HG02970 (cell line): Measurements from ENCODE around the gene CAD.
"Not testable (repeated sequence)": the region's sequence is repeated elsewhere in the genome, so short reads cannot be mapped to it uniquely, and the experiment has no call there.

Experiments used
- ATAC-seq: cut with Tn5 transposase; IDR thresholded peaks from one replicate; pipeline ENCODE4 v1.9.1; 2021; ENCODE audit warnings: mild to moderate bottlenecking, moderate library complexity, moderate number of reproducible peaks; ENCODE audit not compliant: unreplicated experiment, low FRiP score

Gene CAD

DNA sequence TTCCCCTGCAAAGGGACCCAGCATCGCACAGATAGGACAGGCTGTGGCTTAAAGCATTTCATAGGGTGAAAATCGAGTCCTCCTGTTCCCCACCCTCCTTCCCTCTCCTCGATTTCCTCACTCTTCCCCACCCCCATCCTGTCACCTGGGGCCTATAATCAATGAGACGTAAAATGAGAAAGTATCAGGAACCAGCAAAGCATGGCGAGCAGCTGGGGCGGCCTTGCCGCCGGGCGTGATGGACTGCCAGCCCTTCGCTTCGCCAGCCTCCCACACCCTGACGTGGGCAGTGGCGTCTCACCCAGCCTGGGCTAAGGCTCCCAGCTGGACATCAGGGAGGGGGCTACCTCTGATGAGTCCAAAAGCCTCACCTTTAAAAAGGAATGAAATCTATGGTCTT is 34.6 kb downstream of the CAD start:
- no peak for ATAC-seq

DNA sequence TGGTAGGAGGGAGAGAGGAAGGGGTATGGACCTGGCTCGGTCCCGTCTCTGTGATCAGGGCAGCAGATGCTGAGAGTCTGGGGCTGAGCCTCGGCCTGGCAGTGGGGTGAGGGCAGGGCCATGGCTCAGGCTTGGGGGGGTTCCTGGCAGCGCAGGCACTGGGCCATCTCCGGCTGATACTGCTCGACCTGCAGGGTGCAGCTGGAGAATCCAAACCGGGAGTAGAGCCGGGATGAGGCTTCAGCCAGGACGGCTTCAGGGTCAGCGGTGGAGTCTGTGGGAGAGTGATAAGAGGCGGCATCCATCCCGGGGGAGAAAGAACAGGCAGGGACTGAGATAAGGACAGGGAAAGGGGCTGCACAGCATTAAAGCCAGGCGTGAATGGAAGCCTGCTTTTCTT is 38.0 kb downstream of the CAD start:
- no peak for ATAC-seq

DNA sequence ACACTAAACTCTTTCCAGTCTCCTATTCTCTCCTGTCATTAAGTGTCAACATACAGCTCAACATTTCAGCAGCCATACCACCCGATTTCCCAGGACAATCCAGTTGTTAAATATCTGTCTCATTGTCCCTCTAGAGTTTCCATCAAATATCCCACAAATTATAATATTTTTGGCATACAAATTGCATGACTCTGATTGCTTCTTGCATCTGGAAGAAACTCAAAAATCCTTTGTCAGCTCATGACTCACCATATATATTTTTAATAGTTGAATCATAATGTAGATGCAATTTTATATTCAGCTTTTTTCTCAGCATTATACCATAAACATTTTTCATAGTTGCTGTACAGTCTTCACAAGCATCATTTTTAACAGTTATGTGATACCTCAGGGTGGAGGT is 38.5 kb downstream of the CAD start:
- ATAC-seq: no peak

DNA sequence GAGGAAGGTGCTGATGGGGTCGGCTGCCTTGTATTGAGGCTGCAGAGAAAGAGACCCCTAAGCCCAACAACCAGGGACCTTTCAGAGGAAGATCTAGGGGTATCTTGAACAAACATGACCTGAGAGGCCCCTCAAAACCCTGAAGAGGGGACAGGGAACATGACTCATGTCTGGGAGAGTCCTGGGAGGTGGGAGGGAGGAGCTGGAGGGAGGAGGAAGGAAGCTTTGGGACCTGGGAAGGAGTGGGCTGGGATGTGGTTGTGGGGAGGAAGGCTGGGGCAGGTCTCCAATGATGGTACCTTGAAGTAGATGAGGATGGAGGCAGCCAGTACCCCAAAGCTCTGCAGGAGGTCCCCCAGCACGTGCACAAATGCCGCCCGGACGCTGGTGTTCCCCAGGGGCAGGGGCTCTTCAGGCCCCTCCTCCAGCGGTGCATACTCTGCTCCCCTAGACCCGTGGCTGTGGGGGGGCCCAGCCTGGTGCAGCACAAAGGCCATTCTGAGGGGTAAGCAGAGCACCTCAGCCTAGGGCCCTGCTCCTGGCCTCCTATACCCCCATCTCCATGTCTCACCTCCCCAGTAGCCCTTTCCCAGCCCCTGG is 39.8 kb downstream of the CAD start:
- ATAC-seq: no peak

DNA sequence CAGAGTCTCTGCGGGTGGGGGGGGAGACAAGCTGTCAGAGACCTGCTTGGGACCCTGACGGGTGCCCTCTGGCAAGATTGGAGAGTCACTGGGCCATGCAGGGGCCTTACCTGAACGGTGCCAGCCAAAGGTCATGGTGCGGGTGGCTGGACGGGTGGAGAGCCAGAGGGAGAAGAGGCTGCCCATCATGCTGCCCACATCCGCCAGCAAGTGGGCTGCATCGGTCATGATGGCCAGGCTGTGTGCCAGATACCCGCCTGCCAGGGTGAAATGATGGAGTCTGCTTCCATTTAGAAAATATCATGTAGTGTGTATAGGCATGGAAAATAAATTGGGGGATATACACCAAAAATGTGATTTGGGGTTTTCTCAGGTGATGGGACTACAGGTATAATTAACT is 40.9 kb downstream of the CAD start:
- ATAC-seq: no peak

DNA sequence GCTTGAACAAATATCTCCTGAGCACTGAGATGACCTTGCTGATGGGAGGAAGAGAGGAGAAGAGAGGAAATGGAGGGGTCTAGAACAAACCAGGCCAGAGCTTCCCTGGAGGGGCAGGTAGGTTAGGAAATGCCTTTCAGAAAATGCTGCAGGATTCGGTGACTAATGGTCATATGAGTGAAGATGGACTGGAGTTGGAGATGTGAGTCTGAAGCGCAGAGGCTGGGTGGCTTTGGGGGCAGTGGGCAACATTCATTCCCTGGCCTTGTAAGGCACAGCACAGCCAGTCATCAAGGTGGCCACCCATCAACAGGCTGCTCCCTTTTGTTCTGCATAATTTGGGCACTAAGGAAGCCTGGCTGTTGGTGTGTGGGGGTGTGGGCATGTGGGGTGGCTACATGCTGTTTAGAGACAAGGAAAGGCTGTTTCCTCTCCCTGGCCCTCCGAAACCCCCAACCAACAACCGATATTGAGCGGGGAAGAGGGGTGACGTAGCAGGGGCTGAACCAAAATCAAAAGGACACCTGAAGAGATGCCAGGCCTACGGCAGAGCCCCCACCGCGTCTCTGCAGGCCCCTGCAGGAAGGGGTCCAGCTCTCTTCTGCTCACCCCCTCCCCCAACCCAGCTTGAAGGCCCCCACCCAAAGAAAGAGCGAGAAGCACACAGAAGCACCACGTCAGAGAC is 44.2 kb downstream of the CAD start:
- ATAC-seq: no peak

DNA sequence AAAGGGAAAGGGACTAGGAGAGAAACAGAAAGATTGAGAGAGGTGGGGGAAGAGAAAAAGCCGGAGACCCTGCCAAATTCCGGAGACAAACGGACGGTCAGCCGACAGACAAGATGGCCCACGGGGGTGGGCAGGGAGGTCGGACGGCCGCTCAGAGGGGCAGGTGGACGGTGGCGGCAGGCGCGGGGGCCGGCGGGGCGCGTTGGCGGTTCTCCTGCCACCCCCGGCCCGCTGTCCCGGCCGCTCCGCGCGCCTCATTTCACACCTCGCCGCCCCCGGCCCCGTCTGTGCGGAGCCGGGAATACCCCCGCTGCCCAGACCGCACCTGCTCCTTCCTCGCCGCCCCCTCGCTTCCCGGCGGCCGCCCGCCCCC is 44.7 kb downstream of the CAD start:
- ATAC-seq: no peak

DNA sequence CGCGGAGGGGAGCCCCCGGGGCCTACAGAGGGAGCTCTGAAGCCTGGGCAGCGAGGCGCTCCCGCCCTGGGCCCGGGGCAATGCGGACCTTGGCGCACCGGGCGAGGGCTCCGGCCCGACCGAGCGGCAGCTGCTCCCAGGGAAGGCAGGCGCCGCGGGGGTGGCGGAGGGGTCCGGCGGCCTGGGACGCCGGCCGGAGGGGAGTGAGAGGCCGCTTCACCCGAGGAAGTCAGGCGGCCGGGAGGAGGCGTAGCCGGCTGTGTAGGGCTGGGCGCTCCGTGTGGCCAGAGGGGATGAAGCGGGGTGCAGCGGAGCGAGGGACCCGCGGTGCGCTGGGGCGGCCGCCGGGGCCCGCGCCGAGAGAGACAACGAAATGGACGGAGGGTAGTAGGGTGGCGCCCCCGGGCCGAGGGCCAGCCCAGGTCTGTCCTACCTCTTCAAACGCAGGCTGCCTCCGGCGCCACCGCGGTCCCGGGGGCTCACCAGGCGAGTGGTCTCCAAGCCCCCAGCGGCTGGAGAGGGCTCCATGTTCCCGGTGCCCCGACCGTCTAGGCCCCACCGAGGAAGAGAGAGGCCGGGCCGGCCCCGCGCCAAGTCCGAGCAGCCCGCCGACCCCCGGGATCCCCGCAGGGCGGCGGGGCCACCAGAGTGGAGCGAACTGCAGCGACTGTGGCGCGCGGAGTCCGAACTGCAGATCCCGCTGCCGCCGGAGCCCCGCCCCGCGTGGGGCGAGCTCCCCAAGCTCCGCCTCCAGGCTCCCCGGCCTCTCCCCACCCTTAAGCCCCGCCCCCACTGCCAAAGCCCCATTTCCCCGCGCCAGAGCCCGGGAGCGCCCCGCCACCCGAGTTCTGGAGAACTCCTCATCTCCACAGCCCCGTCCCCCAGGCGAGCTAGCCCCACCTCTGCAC is 45.5 kb downstream of the CAD start, which contains the start of gene SLC30A3:
Gene SLC30A3 (minus strand): TSS at position 669 of the 908 bp plus-strand sequence. CDS start 141 bp downstream, at position 528.
- no peak for ATAC-seq

DNA sequence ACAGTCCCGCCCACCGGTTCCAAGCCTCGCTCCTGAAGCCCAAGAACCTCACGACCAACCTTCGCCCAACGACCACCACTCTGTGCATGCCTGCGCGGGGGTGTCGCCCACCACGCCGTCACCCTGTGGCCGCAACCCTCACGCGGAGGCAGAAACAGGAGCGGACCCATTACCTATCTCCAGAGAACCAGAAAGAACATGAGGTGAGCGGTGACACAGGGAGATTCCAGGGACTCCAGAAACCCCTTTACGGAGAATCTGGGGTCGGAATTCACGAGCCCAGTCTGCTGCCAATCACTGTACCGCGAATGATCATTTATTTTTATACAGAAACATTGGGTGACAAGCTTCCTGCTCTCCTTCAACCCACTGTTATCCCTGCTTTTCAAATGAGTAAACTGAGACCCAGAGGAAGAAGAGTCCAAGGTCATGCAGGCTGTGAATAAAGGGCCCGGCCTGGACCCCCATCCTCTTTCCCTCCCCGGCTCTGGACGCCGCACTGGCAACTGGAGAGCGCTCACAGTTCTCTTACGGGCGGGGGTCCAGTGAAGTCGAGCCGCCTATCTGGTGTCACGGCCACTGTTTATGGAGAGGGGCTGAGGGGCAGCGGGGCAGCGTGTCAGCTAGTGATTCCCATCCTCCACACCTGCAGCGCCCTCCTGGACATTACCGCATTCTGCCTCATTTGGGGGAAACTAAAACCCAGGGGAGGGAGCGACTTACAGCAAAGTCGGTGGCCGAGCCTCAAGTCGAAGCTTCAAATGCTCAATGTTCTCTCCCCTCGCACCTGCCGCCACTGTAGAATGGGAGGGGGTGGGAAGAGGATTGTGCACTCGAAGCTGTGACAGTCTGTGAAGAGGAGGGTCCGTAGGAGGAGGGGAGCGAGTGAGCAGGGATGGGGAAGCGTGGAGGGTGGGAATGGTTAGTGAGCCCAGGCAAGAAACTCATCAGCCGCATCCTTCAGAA is 46.4 kb downstream of the CAD start:
- no peak for ATAC-seq

DNA sequence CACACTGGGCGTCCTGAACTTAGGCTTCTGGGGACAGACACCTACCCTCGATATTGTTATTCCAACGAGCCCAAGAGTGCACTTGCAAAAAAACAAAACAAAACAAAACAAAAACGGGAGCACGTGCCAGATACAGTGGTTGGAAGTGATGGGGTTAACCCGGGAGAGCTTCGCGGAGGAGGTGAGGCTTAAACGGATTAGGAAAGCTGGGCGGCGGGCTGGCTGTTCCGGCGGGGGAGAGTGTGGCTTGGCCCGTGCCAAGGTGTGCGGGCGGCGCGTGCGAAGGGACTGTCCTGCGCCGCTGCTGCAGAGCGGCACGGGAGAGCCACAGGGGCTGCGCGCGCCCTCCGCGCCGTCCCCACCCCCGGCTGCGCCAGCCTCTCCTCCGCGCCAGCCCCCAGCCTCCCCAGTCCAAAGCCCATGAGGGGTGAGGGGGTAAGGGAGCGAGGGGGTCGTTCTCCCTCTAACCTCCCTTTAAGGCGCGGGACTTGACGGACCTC is 47.1 kb downstream of the CAD start:
- no peak for ATAC-seq

DNA sequence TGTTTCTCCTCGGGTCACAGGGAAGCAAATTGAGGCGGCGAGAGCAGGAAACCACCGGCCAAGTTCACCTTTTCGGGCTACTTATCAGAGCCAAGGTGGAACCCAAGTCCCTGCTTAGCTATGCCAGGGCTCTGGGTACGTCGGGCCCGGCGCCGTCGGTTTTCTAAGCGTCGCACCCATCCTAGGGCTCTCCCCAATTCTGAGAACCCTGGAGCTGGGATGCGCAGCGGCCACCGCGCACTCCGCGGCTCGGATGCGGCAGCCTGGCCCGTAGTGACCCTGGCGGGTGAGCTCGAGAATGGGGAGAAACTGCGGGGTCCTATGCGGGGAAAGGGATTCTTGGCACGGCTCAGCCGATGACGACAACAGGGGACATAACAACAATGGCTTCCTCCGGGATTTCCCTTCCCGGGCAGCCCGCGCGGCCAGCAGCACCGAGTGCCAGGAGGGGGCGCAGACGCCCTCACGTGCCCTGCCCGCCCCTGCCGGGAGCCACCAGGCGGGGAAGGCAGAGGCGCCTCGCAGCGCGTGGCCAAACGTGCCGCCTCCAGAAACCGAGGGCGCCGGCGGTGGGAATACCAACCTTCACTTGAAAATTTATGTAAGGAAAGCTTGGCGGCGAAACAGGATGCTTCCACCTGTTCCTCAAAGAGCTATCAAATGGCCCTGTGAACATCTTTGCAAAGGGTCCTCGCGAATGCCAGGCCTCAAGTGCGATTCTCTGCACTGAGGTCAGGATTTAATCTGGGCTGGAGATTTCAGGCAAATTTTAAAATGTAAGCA is 47.8 kb downstream of the CAD start:
- ATAC-seq: no peak

DNA sequence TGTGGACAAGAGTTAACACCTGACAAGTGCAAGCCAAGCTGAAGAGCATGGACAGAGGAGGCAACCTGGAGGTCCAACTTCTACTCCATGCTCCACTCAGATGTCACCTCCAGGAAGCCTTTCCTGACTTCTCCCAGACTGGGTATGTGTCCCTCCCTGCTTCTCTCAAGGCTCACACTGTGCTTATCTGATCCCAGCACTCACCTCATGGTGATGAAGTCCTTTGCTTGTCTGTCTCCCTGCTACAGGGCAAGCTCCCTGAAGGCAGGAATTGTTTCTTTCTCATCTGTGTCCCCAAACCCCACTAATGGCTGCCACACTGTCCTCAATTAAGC is 48.3 kb downstream of the CAD start:
- no peak for ATAC-seq

DNA sequence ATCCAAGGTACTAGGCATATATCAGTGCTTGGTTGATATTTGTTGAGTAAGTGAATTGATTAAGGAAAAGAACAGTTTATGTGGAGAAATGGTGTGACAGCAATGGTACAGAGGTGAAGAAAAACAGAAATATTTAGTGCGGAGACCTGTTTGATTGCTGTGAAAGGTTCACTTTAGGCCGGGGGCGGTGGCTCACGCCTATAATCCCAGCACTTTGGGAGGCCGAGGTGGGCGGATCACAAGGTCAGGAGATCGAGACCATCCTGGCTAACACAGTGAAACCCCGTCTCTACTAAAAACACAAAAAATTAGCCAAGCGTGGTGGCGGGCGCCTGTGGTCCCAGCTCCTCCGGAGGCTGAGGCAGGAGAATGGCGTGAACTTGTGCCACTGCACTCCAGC is 51.1 kb downstream of the CAD start:
- not testable (repeated sequence) for ATAC-seq

DNA sequence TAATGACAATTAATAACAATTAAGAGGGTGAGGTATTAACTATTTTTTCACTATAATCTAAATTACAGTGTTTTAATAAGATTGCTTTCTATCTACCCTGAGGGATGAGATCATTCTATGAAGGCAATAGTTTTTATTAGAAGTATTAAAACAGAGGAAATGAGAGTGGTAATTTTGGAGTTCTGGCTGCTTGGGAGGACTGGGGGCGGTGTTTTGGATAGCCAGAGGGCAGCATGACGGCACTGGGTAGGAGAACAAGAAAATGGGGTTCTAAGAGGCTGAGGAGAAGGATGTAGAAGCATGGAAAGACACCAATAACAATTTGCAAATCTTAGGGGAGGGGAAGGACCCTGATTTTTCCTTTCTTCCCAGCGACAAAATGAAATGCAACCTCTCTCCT is 53.0 kb downstream of the CAD start:
- no peak for ATAC-seq

DNA sequence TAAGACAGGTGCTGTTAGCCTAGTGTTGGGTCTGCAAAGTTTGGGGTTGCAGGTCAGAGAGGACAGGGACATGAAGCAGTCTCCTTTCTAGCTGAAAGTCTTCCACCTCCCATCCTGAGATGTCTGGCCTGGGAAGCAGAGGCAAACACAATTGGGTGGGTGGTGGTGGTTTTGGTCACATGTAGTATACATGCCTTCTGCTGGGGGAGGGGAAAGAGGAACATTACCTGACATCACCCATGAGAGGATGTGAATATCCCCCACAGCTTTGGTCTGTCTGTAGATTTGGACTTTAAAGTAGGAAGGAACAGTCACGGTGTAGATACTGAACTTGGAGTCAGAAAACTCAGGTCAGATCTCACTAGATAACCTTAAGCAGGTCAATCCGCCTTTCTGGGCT is 53.5 kb downstream of the CAD start:
- no peak for ATAC-seq

DNA sequence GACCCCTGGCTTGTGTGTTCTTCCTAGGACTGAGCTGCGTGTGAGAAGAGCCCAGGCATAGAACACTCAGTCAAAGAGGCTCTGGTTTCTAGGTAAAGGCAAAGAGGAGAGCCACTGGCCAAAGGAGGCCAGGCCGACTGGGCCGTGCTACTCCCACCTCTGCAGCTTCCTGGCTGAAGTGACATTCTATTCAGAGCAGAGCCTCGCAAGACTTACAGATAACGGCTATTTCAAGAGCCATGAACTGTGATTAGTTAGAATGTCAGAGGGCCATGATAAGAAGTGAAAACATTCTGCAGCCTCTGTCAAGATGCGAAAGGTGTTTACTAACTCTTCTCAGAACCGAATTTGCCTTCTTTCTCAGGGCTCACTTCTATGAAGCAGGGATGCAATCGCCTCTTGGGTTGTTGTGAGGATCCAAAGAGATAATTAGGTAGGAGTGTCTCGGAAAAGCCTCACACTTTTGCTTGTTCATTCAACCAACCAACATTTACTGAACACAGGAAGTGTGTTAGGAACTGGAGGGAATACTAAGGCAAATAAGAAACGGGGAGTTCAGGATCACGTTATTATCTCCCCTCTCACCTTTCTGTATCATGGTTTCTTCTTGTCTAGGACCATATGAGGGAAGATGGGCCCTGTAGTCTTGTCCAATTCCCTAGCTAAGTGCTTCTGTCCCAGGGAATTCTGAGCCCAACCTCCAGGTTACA is 54.6 kb downstream of the CAD start:
- no peak for ATAC-seq

DNA sequence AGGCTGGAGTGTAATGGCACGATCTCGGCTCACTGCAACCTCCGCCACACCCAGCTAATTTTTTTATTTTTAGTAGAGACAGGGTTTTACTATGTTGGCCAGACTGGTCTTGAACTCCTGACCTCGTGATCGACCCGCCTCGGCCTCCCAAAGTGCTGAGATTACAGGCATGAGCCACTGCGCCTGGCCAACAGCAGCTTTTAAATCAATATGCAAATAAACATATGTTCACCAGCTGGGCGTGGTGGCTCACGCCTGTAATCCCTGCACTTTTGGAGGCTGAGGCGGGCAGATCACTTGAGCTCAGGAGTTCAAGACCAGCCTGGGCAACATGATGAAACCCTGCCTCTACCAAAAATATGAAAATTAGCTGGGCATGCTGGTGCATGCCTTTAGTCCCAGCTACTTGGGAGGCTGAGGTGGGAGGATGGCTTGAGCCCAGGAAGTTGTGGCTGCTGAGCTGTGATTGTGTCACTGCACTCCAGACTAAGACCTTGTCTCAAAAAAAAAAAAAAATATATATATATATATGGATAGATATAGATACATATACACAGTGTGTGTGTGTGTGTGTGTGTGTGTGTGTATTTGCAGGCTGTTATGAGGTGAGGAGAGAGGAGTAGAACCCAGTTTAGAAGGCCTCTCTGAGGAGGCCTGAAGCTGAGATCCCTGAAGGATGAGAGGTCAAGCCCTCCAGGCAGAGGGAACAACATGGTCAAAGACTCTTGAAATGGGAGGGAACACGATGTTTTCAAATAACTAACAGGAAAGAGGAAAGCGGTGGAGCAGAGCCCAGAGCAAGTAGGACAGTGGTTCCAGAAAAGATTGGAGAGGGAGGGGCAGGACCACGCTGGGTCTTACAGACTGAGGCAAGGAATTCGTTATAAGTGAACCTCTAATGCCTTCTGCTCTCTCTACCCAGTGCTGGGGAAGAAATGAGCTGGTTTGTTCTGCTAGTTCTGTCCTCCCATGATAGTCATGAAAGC is 55.7 kb downstream of the CAD start:
- ATAC-seq: not testable (repeated sequence)
